NCI-H1417 treated with DMSO at 0.1 percent for 48 hours (cell line): ENCODE results near the gene ATP9A.
"Not testable (repeated sequence)": the region's sequence is repeated elsewhere in the genome, so short reads cannot be mapped to it uniquely, and the experiment has no call there.

ENCODE experiments used
- DNase-seq: peaks from one replicate; lab custom pipeline; 2025; lab: John Stamatoyannopoulos, UW

Gene ATP9A

GRCh38 chr20:51654495-51654894 lies 113.7 kb downstream of the ATP9A start:
- no peak for DNase-seq

- DNase-seq, result no peak
Measured at GRCh38 chr20:51654060-51654459, 114.1 kb downstream of the ATP9A start.

GRCh38 chr20:51653226-51653625 lies 115.0 kb downstream of the ATP9A start:
- DNase-seq, result no peak

- no peak for DNase-seq
Measured at GRCh38 chr20:51651921-51652549, 116.2 kb downstream of the ATP9A start.

- no peak for DNase-seq
Measured at GRCh38 chr20:51650685-51651134, 117.5 kb downstream of the ATP9A start.

GRCh38 chr20:51648571-51648947 lies 119.6 kb downstream of the ATP9A start:
- no peak for DNase-seq

- DNase-seq, result no peak
Measured at GRCh38 chr20:51647674-51648570, 120.3 kb downstream of the ATP9A start.

- DNase-seq, result not testable (repeated sequence)
Measured at GRCh38 chr20:51643810-51644209, 124.4 kb downstream of the ATP9A start.

- DNase-seq, result no peak
Measured at GRCh38 chr20:51643390-51643789, 124.8 kb downstream of the ATP9A start.

- DNase-seq, result no peak
Measured at GRCh38 chr20:51641866-51642265, 126.3 kb downstream of the ATP9A start.

GRCh38 chr20:51640743-51641142 lies 127.4 kb downstream of the ATP9A start:
- DNase-seq, result no peak

GRCh38 chr20:51639206-51639832 lies 128.9 kb downstream of the ATP9A start:
- DNase-seq, result no peak

GRCh38 chr20:51637241-51637640 lies 130.9 kb downstream of the ATP9A start:
- DNase-seq, result no peak

- DNase-seq, result no peak
Measured at GRCh38 chr20:51636123-51636522, 132.1 kb downstream of the ATP9A start.

- DNase-seq, result no peak
Measured at GRCh38 chr20:51635680-51636079, 132.5 kb downstream of the ATP9A start.

- DNase-seq, result no peak
Measured at GRCh38 chr20:51634877-51635276, 133.3 kb downstream of the ATP9A start.

GRCh38 chr20:51634257-51634656 lies 133.9 kb downstream of the ATP9A start:
- no peak for DNase-seq

GRCh38 chr20:51633430-51633829 lies 134.8 kb downstream of the ATP9A start:
- DNase-seq, result no peak

GRCh38 chr20:51631953-51632352 lies 136.2 kb downstream of the ATP9A start:
- no peak for DNase-seq

- no peak for DNase-seq
Measured at GRCh38 chr20:51631011-51631950, 136.9 kb downstream of the ATP9A start.

- no peak for DNase-seq
Measured at GRCh38 chr20:51629399-51630058, 138.7 kb downstream of the ATP9A start.
